Activated T-cell treated with anti-CD3 and anti-CD28 coated beads, Interleukin-2, amount 50 U/mL, for 48 hours (primary cell): ENCODE measurements around the gene SSBP2.

Experiments used
- DNase-seq, 2 experiments: peaks; one replicate each; pipeline ENCODE4 v3.0.0-alpha.2; 2020

The SSBP2 gene

GRCh38 chr5:81577091-81577490 lies 173.8 kb downstream of the SSBP2 start:
- no peak for DNase-seq

DNA sequence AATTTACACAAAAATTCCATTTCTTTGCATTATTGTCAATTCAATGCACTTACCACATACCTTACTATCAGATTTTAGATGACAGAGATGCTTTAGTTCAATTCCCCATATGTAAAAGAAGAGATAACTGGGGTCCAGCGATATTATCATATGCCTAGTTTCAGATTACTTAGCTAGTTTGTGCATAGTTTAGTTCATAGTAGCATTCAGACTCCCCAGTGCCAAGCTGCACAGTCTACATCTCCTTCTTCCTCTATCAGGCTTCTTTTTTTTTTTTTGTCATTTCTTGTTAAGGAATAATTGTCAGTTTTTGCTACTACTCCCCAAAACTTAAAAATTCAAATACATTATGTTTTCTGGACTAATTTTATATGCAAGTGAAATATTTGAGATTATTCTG lies 175.0 kb downstream of the SSBP2 start:
- no peak for DNase-seq

- no peak for DNase-seq
Observed at GRCh38 chr5:81572201-81572600, 178.7 kb downstream of the SSBP2 start.

DNA sequence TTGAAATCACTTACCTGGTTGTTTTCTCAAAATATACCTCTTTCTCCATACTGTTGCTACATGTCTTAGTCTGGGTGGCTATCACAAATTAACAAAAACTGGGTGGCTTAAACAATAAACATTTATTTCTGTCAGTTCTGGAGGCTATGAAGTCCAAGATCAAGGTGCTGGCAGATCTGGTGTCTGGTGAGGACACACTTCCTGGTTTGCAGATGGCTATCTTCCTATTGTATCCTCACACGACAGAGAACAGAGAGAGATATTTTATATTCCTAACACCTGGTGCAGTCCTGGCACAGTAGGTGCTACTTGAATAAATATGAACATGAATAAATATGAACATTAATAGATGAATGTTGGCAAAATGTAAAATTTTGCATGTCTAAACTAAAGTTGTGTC lies 192.7 kb downstream of the SSBP2 start:
- DNase-seq, result no peak

DNA sequence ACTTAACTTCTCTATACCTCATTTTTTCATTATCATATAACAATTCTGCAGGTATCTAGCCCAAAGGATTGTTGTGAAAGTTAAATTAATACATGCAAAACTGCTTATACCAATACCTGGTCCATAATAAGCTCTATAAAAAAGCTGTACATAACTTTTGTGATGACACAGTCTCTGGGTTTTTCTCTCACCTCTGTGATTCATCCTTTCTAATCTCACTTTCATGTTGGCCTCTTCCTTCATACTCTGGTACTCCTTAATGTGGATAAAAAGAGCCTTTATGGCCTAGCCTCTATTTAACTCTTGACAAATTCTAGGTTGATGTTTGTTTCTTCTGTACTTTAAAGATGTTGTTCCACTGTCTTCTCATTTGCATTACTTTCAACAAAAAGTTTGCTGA lies 194.1 kb downstream of the SSBP2 start:
- DNase-seq, result no peak

DNA sequence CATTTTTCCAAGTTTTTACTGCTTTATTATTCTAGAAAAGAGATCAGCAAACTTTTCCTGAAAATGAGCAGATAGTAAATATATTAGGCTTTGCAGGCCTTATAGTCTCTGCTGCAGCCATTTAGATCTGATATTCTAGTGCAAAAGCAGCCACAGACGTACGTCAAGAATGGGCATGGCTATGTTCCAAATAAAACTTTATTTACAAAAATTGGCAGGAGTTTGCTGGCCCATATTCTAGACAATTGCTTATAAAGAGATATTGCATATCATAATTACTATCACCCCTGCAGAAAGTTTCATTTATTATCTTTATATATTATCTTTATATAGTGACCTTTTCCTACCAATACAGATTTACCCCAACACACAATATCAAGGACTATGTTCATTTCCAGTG lies 195.0 kb downstream of the SSBP2 start:
- no peak for DNase-seq

GRCh38 chr5:81554647-81555046 lies 196.2 kb downstream of the SSBP2 start:
- no peak for DNase-seq

DNA sequence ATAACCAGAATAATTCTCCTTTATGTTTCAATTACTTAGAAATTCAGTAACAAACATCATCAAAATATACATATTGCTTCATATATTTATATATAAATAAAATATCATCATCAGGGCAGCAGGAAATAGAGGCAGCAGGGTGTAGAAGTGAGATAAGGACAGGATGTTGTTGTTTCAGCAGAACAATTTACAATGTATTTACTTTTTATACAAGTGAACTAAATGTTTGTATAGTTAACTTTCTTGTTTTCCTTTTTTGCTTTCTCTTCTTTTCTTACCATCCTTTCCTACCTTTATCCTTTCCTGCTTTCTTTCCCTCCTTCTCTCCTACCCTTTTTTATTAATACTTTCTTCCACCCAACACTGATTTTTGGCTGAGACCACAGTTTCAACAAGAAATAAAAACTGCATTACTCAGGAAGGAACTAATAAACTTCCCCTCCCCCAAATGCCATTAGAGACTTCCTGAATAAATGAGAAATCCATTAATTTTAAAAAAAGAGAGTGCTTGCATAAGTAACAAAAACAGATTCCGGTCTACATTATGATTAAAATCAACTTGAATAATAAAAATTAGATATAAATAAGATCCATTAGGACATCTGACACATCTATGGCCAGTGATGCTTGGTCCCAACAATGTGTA lies 197.2 kb downstream of the SSBP2 start:
- DNase-seq, result no peak

- DNase-seq, result no peak
Observed at GRCh38 chr5:81552852-81553566, 197.9 kb downstream of the SSBP2 start.

GRCh38 chr5:81549123-81549522 lies 201.8 kb downstream of the SSBP2 start:
- no peak for DNase-seq

DNA sequence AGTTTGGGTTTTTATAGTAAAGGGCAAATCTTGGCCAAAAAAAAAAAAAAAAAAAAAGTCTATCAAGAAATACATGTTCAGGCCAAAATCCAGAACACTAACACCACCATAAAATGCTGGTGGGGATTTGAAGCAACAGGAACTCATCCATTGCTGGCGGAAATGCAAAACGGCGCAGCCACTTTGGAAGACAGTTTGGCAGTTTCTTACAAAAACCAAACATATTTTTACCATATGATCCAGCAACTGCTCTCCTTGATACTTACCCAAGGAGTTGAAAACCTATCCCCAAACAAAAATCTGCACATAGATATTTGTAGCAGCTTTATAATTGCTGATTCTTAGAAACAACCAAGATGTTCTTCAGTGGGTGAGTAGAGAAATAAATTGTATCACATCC lies 203.9 kb downstream of the SSBP2 start:
- DNase-seq, result no peak

GRCh38 chr5:81545911-81546310 lies 205.0 kb downstream of the SSBP2 start:
- DNase-seq, result no peak

GRCh38 chr5:81544351-81545018 lies 206.4 kb downstream of the SSBP2 start:
- DNase-seq, result no peak

- no peak for DNase-seq
Observed at GRCh38 chr5:81542242-81542641, 208.7 kb downstream of the SSBP2 start.

DNA sequence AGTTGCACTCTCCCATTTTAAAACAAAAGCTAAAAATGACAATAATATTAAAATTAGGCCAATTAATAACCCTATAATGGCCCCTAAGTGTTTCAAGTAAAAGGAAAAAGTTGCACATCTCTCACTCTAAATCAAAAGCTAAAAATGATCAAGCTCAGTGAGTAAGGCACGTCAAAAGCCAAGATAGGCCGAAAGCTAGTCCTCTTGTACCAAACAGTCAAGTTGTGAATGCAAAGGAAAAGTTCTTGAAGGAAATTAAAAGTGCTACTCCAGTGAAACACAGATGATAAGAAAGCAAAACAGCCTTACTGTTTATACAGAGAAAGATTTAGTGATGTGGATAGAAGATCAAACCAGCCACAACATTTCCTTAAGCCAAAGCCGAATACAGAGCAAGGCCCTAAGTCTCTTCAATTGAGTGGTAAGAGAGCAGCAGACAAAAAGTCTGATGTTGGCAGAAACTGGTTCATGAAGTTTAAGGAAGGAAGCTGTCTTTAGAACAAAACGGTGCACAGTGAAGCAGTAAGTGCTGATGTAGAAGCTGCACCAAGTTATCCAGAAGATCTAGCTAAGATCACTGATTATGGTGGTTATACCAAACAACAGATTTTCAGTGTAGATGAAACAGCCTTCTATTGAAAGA lies 212.9 kb downstream of the SSBP2 start:
- DNase-seq, result no peak

DNA sequence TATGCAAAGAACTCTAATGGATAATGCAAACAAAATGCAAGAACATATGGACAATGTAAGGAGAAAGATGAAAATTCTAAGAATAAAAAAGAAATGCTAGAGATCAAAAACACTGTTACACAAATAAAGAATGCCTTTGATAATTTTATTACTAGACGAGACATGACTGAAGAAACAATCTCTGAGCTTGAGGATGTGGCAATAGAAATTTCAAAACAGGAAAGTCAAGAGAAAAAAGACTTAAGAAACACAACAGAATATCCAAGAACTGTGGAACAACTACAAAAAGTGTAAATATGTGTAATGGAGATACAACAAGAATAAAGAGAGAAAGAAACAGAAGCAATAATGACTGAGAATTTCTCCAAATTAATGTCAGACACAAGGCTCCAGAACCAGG lies 216.5 kb downstream of the SSBP2 start:
- no peak for DNase-seq

GRCh38 chr5:81533629-81534405 lies 217.1 kb downstream of the SSBP2 start:
- DNase-seq, result no peak

GRCh38 chr5:81530919-81531318 lies 220.0 kb downstream of the SSBP2 start:
- DNase-seq, result no peak

GRCh38 chr5:81525690-81526089 lies 225.2 kb downstream of the SSBP2 start:
- DNase-seq, result peak in 1 of 2 experiments; percentile 17

GRCh38 chr5:81524015-81524414 lies 226.9 kb downstream of the SSBP2 start:
- DNase-seq, result no peak

DNA sequence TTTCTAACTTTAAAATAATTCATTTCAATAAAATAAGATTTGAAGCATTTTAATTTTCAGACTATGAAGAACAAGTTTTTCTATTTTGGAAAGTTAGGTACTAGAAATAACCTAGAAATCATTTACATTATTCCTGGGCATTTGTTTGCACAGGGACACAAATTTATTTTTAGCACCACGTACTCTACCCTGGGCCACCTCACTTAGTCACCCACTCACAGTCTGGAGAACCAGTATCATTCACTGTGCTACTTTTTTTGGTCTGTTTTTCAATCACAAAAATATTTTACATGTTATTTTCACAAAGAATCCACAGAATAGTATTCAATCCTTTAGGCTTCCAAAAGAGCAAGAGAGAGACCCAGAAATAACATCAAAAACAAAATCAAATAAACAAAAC lies 228.3 kb downstream of the SSBP2 start:
- no peak for DNase-seq

DNA sequence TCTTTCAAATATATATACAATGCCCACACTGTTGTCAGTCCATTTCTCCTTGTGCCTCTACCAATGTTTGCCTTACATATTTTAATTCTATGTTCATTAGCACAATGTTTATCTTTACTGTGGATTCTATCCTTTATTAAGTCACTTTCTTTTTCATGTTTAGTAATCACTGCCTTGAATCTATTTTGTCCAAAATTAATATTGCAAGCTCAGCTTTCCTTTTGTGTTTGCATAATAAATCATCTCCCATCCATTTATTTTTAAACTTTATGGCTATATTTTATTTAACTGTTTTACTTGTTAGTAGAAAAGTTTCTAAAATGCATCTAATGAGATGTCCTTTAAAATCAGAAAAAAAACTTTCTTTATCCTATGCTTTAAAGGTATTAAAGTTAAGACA lies 230.1 kb downstream of the SSBP2 start:
- no peak for DNase-seq
